ENCODE measurements around the gene ZNF507.

DNA sequence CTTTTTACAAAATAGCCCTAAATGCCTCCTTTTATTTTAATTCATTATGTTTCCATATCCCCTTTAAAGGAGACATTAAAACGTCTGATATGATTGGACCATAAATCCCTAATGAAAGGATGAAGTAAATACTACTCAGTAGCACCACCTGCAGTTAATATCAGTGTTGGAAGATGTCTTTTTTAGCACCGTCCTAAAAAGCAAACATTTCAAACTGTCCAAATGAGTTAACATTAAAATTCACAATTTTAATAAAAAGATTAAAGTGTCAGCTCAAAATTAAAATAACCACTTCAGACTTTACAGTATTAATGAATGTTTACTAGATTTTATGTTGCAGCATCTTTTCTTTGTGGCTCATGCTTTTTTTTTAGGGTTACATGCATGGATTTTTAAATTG is 12.3 kb downstream of the ZNF507 start:
- TF ChIP-seq, protein P1, sequence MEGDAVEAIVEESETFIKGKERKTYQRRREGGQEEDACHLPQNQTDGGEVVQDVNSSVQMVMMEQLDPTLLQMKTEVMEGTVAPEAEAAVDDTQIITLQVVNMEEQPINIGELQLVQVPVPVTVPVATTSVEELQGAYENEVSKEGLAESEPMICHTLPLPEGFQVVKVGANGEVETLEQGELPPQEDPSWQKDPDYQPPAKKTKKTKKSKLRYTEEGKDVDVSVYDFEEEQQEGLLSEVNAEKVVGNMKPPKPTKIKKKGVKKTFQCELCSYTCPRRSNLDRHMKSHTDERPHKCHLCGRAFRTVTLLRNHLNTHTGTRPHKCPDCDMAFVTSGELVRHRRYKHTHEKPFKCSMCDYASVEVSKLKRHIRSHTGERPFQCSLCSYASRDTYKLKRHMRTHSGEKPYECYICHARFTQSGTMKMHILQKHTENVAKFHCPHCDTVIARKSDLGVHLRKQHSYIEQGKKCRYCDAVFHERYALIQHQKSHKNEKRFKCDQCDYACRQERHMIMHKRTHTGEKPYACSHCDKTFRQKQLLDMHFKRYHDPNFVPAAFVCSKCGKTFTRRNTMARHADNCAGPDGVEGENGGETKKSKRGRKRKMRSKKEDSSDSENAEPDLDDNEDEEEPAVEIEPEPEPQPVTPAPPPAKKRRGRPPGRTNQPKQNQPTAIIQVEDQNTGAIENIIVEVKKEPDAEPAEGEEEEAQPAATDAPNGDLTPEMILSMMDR (IDR thresholded peaks at IDR 0.05; ENCODE audit: low read depth, low read length): peak; percentile 52
- TF ChIP-seq EZH2phosphoT487 (IDR thresholded peaks at IDR 0.05; ENCODE audit: low read depth): no peak

All from OCI-LY3 (cell line).